SJSA1 (cell line): ENCODE data around the gene PLAAT3. TPM values are rescaled to one million over a fixed set of nuclear protein-coding genes. Genes with fewer than 3 reads are reported as not detected.
"Not testable (repeated sequence)": the region's sequence is repeated elsewhere in the genome, so short reads cannot be mapped to it uniquely, and the experiment has no call there.

Experiments used
- DNase-seq, 2 experiments: peaks; one replicate each; pipeline ENCODE4 v3.0.0-alpha.2; 2015 to 2020; ENCODE audit warnings: low spot score in 2 of 2, low read depth in 1 of 2
- H3K27ac ChIP-seq: fragments of 250-450 bp; sonication (Bioruptor Pico); 2 replicates; pipeline ENCODE4 v1.5.1; 2020; ENCODE audit warnings: mild to moderate bottlenecking, moderate library complexity
- H3K27me3 ChIP-seq: fragments of 250-450 bp; sonication (Bioruptor Pico); replicated peaks from 2 replicates; pipeline ENCODE4 v1.5.1; 2020; ENCODE audit warnings: mild to moderate bottlenecking, moderate library complexity
- H3K36me3 ChIP-seq: fragments of 250-450 bp; sonication (Bioruptor Pico); 2 replicates; pipeline ENCODE4 v1.5.1; 2020; ENCODE audit warnings: mild to moderate bottlenecking
- H3K4me1 ChIP-seq: fragments of 250-450 bp; sonication (Bioruptor Pico); replicated peaks from 2 replicates; pipeline ENCODE4 v1.6.1; 2021; ENCODE audit warnings: mild to moderate bottlenecking
- H3K4me3 ChIP-seq: fragments of 250-450 bp; sonication (Bioruptor Pico); 2 replicates; pipeline ENCODE4 v1.5.1; 2020; ENCODE audit warnings: mild to moderate bottlenecking
- H3K9me3 ChIP-seq: fragments of 250-450 bp; sonication (Bioruptor Pico); replicated peaks from 2 replicates; pipeline ENCODE4 v1.5.1; 2020; ENCODE audit warnings: mild to moderate bottlenecking
- total RNA-seq: library from RNA; depleted of rRNA; stranded (reverse); fragments of >200 nt; shearing (Covaris generic); gene quantifications from 2 replicates; pipeline ENCODE4 v1.2.3, GENCODE V29; 2014

Gene PLAAT3
- total RNA-seq, 1 experiment from 2014 or later, result 55.8 TPM

DNA sequence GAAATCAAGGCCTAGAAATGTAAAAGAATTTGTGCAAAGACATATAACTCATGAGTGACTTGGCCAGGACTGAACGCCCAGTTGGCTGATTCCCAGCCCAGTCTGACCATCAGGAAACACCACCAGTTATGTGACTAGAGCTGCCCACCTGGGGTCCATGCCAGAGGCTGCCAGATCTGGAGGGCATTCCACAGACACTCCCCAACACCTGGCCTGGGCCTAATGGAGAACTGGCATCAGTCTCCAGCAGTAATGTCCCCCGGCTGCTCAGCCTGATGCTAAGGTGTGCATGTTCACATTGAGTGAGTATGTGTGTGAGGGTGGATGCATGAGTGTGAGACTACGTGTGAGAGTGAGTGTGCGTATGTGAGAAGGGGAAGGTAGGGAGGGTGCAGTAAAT, 15.7 kb downstream of the PLAAT3 start:
- peaks cover 31% of the 10 kb centered on the region for H3K36me3 ChIP-seq
- H3K27ac ChIP-seq, result peak overlapping the region; percentile 69
- H3K9me3 ChIP-seq, result no peaks in the 10 kb centered on the region
- peaks cover 57% of the 10 kb centered on the region for H3K4me1 ChIP-seq
- DNase-seq, result no peak
- no peaks in the 10 kb centered on the region for H3K27me3 ChIP-seq
- no peak overlapping the region for H3K4me3 ChIP-seq

GRCh38 chr11:63595296-63595695, 18.9 kb downstream of the PLAAT3 start:
- Histone ChIP-seq H3K27ac (0 out of 2 replicates have a peak overlapping the region, but pooled peaks have one; percentile 2), H3K27me3 (no peaks in the 10 kb centered on the region), H3K36me3 (peaks cover 47% of the 10 kb centered on the region), H3K9me3 (no peaks in the 10 kb centered on the region), H3K4me3 (no peak overlapping the region), H3K4me1 (peaks cover 34% of the 10 kb centered on the region)
- peak in 1 of 2 experiments; percentile 47 for DNase-seq

GRCh38 chr11:63592975-63593395, 21.2 kb downstream of the PLAAT3 start:
- H3K36me3 ChIP-seq, result peaks cover 45% of the 10 kb centered on the region
- DNase-seq, result peak; percentile 65 to 69
- H3K9me3 ChIP-seq, result no peaks in the 10 kb centered on the region
- peaks cover 12% of the 10 kb centered on the region for H3K4me1 ChIP-seq
- H3K27me3 ChIP-seq, result no peaks in the 10 kb centered on the region
- H3K4me3 ChIP-seq, result no peak overlapping the region
- no peak overlapping the region for H3K27ac ChIP-seq

- Histone ChIP-seq H3K27ac (no peak overlapping the region), H3K27me3 (no peaks in the 10 kb centered on the region), H3K9me3 (no peaks in the 10 kb centered on the region), H3K36me3 (peaks cover 43% of the 10 kb centered on the region), H3K4me1 (peaks cover 4% of the 10 kb centered on the region; the same call in 1 of the 2 replicates), H3K4me3 (no peak overlapping the region)
- no peak for DNase-seq
These were observed 24.0 kb downstream of the PLAAT3 start for GRCh38 chr11:63590024-63590788.

DNA sequence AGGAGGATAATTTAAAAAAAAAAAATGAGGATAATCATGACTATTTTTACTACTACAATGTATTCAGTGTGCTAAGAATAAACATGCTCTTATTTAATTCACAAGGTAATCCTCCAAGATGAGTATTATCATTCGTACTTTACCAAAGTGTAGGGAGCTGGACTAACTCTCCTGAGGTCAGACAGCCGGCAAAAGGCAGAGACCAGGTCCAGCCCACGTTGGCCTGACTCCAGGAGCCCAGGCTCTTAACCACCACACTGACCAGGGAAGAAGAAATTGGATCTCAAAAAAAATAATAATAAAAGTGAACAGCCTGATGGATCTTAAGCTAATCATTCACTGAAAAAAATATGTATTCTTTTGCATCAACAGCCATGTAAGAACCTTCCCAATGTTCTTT, 25.2 kb downstream of the PLAAT3 start:
- H3K4me1 ChIP-seq, result 0 out of 2 replicates have a peak, but pooled peaks cover 3% of the 10 kb centered on the region

DNA sequence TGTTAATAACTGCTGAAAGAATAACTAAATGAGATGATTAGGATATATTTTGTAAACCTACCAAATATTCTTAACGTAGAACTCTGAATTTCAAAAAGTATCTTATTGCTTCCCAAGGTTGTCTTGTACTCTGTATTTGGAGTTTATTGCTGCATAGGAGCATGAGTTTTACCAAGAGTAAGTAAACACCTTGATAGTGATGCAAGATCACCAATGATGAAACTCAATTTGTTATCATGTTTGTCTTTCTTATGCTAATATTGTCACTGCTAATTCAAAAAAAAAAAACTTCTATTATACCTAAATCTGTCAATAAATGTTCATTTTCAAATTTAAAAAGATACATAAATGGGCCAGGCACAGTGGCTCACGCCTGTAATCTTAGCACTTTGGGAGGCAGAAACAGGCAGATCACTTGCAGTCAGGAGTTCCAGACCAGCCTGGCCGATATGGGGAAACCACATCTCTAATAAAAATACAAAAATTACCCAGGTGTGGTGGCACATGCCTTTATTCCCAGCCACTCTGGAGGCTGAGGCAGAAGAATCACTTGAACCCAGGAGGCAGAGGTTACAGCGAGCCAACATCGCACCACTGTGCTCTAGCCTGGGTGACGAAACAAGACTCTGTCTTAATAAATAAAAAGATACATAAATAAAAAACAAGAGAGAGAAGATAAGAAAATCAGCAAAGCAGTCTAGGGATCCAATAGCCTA, 27.6 kb downstream of the PLAAT3 start:
- H3K27ac ChIP-seq, result no peak overlapping the region
- no peaks in the 10 kb centered on the region for H3K27me3 ChIP-seq
- H3K4me3 ChIP-seq, result no peak overlapping the region
- DNase-seq, result no peak
- peaks cover 5% of the 10 kb centered on the region for H3K9me3 ChIP-seq
- no peaks in the 10 kb centered on the region for H3K4me1 ChIP-seq
- peaks cover 49% of the 10 kb centered on the region for H3K36me3 ChIP-seq

More for the DNA sequence above, 25.2 kb downstream of the PLAAT3 start:
- no peak overlapping the region for H3K27ac ChIP-seq
- H3K27me3 ChIP-seq, result no peaks in the 10 kb centered on the region
- no peak overlapping the region for H3K4me3 ChIP-seq
- DNase-seq, result no peak
- H3K9me3 ChIP-seq, result no peaks in the 10 kb centered on the region
- peaks cover 45% of the 10 kb centered on the region for H3K36me3 ChIP-seq

DNA sequence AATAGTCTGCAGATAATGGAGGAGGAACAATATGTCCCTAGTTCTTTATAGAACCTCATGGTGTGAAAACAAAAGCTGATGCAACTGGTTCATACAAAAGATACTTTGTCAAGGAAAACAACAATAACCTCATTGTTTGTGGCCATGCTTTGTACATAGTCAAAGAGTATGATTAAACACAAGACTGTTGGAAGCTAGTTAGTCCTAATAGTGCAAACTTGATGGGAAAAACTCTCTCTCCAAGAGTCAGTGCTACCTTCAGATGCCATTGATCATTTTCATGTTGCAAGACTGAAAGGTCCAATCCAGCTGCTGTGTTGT, 30.9 kb downstream of the PLAAT3 start:
- H3K4me3 ChIP-seq, result no peak overlapping the region
- no peak overlapping the region for H3K27ac ChIP-seq
- H3K4me1 ChIP-seq, result no peaks in the 10 kb centered on the region
- DNase-seq, result no peak
- H3K9me3 ChIP-seq, result peaks cover 15% of the 10 kb centered on the region
- peaks cover 59% of the 10 kb centered on the region for H3K36me3 ChIP-seq
- H3K27me3 ChIP-seq, result no peaks in the 10 kb centered on the region

DNA sequence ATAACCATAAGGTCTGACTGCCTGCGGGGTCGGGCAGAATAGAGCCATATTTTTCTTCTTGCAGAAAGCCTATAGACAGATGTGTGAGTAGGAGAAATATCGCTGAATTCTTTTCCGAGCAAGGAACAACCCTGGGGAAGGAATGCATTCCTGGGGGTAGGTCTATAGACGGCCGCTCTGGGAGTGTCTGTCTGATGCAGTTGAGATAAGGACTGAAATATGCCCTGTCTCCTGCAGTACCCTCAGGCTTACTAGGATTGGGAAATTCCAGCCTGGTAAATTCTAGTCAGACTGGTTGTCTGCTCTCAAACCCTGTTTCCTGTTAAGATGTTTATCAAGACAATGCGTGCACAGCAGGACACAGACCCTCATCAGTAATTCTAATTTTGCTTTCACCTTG, 33.0 kb downstream of the PLAAT3 start:
- H3K4me1 ChIP-seq, H3K27me3 ChIP-seq, H3K27ac ChIP-seq, DNase-seq, H3K4me3 ChIP-seq: not testable (repeated sequence)
- Histone ChIP-seq H3K9me3 (peaks cover 15% of the 10 kb centered on the region), H3K36me3 (peaks cover 54% of the 10 kb centered on the region)

DNA sequence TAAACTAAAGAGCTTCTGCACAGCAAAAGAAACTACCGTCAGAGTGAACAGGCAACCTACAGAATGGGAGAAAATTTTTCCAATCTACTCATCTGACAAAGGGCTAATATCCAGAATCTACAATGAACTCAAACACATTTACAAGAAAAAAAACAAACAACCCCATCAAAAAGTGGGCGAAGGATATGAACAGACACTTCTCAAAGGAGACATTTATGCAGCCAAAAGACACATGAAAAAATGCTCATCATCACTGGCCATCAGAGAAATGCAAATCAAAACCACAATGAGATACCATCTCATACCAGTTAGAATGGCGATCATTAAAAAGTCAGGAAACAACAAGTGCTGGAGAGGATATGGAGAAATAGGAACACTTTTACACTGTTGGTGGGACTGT, 35.4 kb downstream of the PLAAT3 start:
- H3K27ac ChIP-seq, DNase-seq, H3K4me3 ChIP-seq, H3K27me3 ChIP-seq: not testable (repeated sequence)
- H3K9me3 ChIP-seq, result peaks cover 15% of the 10 kb centered on the region
- H3K36me3 ChIP-seq, result peaks cover 44% of the 10 kb centered on the region
- peaks cover 23% of the 10 kb centered on the region for H3K4me1 ChIP-seq

- peak in 1 of 2 experiments; percentile 69 for DNase-seq
- H3K9me3 ChIP-seq, result peaks cover 2% of the 10 kb centered on the region; the same call in 1 of the 2 replicates
- H3K36me3 ChIP-seq, result peaks cover 16% of the 10 kb centered on the region
- H3K27me3 ChIP-seq, result no peaks in the 10 kb centered on the region
- peak overlapping the region; percentile 74 for H3K27ac ChIP-seq
- H3K4me1 ChIP-seq, result peaks cover 25% of the 10 kb centered on the region
- H3K4me3 ChIP-seq, result peak overlapping the region; percentile 20
These were observed 39.2 kb downstream of the PLAAT3 start for GRCh38 chr11:63574856-63575602.

DNA sequence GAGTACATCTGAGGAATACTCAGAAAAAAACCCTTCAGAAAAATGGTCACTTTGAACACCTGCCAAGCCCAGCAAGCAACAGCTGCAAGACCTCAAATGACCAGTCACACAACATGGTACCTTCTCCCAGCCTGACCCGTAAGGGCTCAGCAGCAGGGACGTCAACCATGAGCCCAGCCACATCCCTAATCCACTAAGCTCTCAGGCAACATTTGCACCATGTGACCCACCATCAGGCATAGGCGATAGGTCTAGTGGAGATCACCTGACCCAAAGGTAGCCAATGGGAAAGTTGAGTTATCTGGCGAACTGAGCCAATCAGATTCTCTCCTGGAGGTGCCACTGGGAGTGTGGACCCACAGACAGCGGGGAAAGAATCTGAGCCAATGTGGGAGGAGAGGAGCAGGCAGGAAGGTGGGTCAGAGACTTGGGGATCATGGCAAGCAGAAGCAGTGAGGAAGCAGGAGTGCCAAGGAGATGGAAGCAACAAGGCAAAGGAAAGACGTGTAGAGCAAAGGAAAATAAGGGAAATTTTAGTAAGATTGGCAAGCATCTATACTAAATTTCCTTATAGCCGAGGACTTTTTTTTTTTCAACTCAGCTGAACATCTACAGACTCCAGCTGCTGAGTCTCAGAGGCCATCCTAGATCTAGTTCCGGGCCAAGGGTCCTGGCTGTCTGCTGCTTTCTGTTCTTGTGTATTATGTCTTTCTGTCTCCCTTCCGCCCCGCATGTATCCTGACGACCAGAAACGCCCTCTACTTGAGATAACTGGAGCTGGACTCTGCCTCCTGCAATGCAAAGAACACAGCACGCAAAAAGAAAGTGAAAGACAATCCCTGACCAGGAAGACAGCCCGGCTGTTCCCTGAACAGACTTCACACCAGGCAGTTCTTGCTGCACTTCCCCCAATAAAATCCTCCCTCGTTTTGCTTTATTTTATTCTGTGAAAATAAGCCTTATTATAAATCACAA, 40.1 kb downstream of the PLAAT3 start:
- DNase-seq, result peak; percentile 87 to 91
- H3K4me3 ChIP-seq, result peak overlapping the region; percentile 20
- no peaks in the 10 kb centered on the region for H3K9me3 ChIP-seq
- peaks cover 12% of the 10 kb centered on the region for H3K36me3 ChIP-seq
- H3K27ac ChIP-seq, result peak overlapping the region; percentile 74
- no peaks in the 10 kb centered on the region for H3K27me3 ChIP-seq
- H3K4me1 ChIP-seq, result peaks cover 25% of the 10 kb centered on the region

- Histone ChIP-seq H3K27me3 (no peaks in the 10 kb centered on the region), H3K36me3 (peaks cover 10% of the 10 kb centered on the region; the same call in 1 of the 2 replicates), H3K9me3 (no peaks in the 10 kb centered on the region), H3K27ac (no peak overlapping the region), H3K4me3 (no peak overlapping the region), H3K4me1 (peaks cover 40% of the 10 kb centered on the region)
- no peak for DNase-seq
These were observed 42.1 kb downstream of the PLAAT3 start for GRCh38 chr11:63572026-63572688.
